ENCODE measurements around the gene AS3MT.

DNA sequence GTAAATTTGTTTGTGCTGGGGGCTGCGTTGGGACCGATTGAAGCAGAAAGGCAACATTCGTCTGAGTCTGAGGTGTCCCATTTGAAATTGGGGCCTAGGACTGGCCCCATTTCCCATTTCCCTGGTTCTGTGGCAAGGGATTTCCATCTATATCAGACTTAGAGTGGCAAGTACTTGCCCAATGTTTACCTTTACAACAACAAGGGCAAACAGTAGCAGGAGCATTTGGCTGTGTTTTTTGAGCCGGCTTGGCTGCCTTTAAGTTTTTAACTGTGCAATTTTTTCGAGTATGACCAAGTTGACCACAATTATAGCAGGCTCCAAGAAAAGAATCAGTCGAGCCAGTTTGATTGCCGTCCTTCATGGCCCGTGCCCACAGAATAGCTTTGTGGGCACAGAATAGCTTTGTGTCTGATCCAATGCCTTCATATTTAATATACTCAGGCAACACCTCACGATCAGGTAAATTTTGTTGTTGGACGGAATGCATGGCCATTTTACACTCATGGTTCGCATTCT, 27.4 kb upstream of the AS3MT start:
- TF ChIP-seq, protein P1, sequence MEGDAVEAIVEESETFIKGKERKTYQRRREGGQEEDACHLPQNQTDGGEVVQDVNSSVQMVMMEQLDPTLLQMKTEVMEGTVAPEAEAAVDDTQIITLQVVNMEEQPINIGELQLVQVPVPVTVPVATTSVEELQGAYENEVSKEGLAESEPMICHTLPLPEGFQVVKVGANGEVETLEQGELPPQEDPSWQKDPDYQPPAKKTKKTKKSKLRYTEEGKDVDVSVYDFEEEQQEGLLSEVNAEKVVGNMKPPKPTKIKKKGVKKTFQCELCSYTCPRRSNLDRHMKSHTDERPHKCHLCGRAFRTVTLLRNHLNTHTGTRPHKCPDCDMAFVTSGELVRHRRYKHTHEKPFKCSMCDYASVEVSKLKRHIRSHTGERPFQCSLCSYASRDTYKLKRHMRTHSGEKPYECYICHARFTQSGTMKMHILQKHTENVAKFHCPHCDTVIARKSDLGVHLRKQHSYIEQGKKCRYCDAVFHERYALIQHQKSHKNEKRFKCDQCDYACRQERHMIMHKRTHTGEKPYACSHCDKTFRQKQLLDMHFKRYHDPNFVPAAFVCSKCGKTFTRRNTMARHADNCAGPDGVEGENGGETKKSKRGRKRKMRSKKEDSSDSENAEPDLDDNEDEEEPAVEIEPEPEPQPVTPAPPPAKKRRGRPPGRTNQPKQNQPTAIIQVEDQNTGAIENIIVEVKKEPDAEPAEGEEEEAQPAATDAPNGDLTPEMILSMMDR (IDR thresholded peaks at IDR 0.05): no peak
- no peak for TF ChIP-seq POLR2A (IDR thresholded peaks at IDR 0.05)
